H1 (cell line): ENCODE results near the gene PLAA. TPM values are rescaled to one million over a fixed set of nuclear protein-coding genes. Genes with fewer than 3 reads are reported as not detected.
A peak's percentile ranks its signal among the peaks of the same experiment; 100 is the strongest.

Experiments
- ASH2L ChIP-seq: fragments of 200-600, 300-600 bp; sonication (generic); IDR thresholded peaks from one replicate; pipeline ENCODE4 v1.7.1; 2017; ENCODE audit warnings: low read length
- CBX5 ChIP-seq: fragments of 300-800, 300-1000 bp; sonication (generic); IDR thresholded peaks from 2 replicates; pipeline ENCODE4 v1.7.1; 2016; ENCODE audit warnings: antibody characterized with exemption, low read length, low read depth
- EGR1 ChIP-seq: IDR thresholded peaks from 2 replicates; pipeline ENCODE4 v1.6.1; 2011; ENCODE audit warnings: low read depth, low read length, borderline replicate concordance
- EP300 ChIP-seq, 2 experiments: IDR thresholded peaks; 1 replicate in 1 of 2; 2 replicates in 1 of 2; pipeline ENCODE4 v1.6.1; 2011 to 2012; ENCODE audit warnings: low read depth in 2 of 2, low read length in 2 of 2, mild to moderate bottlenecking in 2 of 2, borderline replicate concordance in 1 of 2, inconsistent platforms in 1 of 2, moderate library complexity in 1 of 2
- FOSL1 ChIP-seq: IDR thresholded peaks from 2 replicates; pipeline ENCODE4 v1.6.1; 2011; ENCODE audit warnings: mild to moderate bottlenecking, low read depth, low read length, moderate library complexity; ENCODE audit not compliant: insufficient read depth
- GABPA ChIP-seq: IDR thresholded peaks from 2 replicates; pipeline ENCODE4 v1.6.1; 2011; ENCODE audit warnings: mild to moderate bottlenecking, low read length, moderate library complexity, borderline replicate concordance; ENCODE audit not compliant: insufficient read depth
- HDAC2 ChIP-seq, 2 experiments: fragments of 300-600 bp in 1 of 2; sonication (generic) in 1 of 2; IDR thresholded peaks; 2 replicates each; pipeline ENCODE4 v1.6.1; 2011 to 2012; ENCODE audit warnings: low read depth in 2 of 2, low read length in 2 of 2, mild to moderate bottlenecking in 2 of 2, moderate library complexity in 2 of 2, borderline replicate concordance in 1 of 2, inconsistent platforms in 1 of 2
- HDAC6 ChIP-seq: IDR thresholded peaks from one replicate; pipeline ENCODE4 v1.7.1; 2012; ENCODE audit warnings: low read depth, mild to moderate bottlenecking, inconsistent platforms, low read length, moderate library complexity
- KDM1A ChIP-seq: fragments of 200-600, 300-600 bp; sonication (generic); IDR thresholded peaks from 2 replicates; pipeline ENCODE4 v1.7.1; 2016; ENCODE audit warnings: mild to moderate bottlenecking, low read length, borderline replicate concordance
- KDM5A ChIP-seq: fragments of 200-600 bp; IDR thresholded peaks from 2 replicates; pipeline ENCODE4 v1.7.1; 2012; ENCODE audit warnings: mild to moderate bottlenecking, low read length, inconsistent platforms, mixed read lengths
- MAFK ChIP-seq: IDR thresholded peaks from 2 replicates; pipeline ENCODE4 v1.6.1; 2012; ENCODE audit warnings: low read depth, mild to moderate bottlenecking, improper control_type of control experiment, low read length
- MAX ChIP-seq: IDR thresholded peaks from 2 replicates; pipeline ENCODE4 v1.6.1; 2012; ENCODE audit warnings: inconsistent platforms
- NRF1 ChIP-seq: IDR thresholded peaks from 2 replicates; pipeline ENCODE4 v1.6.1; 2011; ENCODE audit warnings: mild to moderate bottlenecking, low read depth, low read length, improper control_type of control experiment
- POLR2AphosphoS5 ChIP-seq: IDR thresholded peaks from 2 replicates; pipeline ENCODE4 v1.6.1; 2011; ENCODE audit warnings: low read depth, low read length
- POU5F1 ChIP-seq: IDR thresholded peaks from 2 replicates; pipeline ENCODE4 v1.6.1; 2011; ENCODE audit warnings: low read depth, mild to moderate bottlenecking, low read length, moderate library complexity
- RFX5 ChIP-seq: IDR thresholded peaks from 2 replicates; pipeline ENCODE4 v1.6.1; 2011; ENCODE audit warnings: low read depth, low read length, improper control_type of control experiment, borderline replicate concordance
- RNF2 ChIP-seq: fragments of 200-900, 300-1000 bp; sonication (generic); IDR thresholded peaks from 2 replicates; pipeline ENCODE4 v1.7.1; 2016; ENCODE audit warnings: borderline replicate concordance, low read depth, mild to moderate bottlenecking, antibody characterized with exemption, low read length; ENCODE audit not compliant: poor library complexity, severe bottlenecking; ENCODE audit errors: missing control alignments
- RXRA ChIP-seq: IDR thresholded peaks from 2 replicates; pipeline ENCODE4 v1.6.1; 2011; ENCODE audit warnings: low read depth, mild to moderate bottlenecking, low read length, moderate library complexity; ENCODE audit not compliant: insufficient read depth
- SIX5 ChIP-seq: IDR thresholded peaks from 2 replicates; pipeline ENCODE4 v1.6.1; 2011; ENCODE audit warnings: mild to moderate bottlenecking, low read depth, low read length
- TAF7 ChIP-seq: optimal IDR thresholded peaks from 2 replicates; pipeline ENCODE3; 2011; ENCODE audit warnings: low read depth, mild to moderate bottlenecking, inconsistent platforms, low read length, moderate library complexity, borderline replicate concordance
- USF2 ChIP-seq: IDR thresholded peaks from 2 replicates; pipeline ENCODE4 v1.6.1; 2011; ENCODE audit warnings: low read length, improper control_type of control experiment
- YY1 ChIP-seq: IDR thresholded peaks from 2 replicates; pipeline ENCODE4 v1.6.1; 2011; ENCODE audit warnings: low read depth, mild to moderate bottlenecking, low read length
- polyA plus RNA-seq, 7 experiments: library from polyadenylated mRNA; depleted of rRNA in 3 of 7; stranded (reverse) in 5 of 7; unstranded in 2 of 7; fragments of >200 nt in 5 of 7; fragments of 200-250 nt in 2 of 7; gene quantifications; 1 replicate in 5 of 7; 2 replicates in 1 of 7; 4 replicates in 1 of 7; pipeline versions ENCODE4 v1.2.1 to v1.2.3, GENCODE V29; 2011 to 2013; ENCODE audit warnings: missing spikeins in 2 of 7, mixed read lengths in 2 of 7
- total RNA-seq: library from RNA; stranded (reverse); fragmentation: NEBNext Ultra II Directional; extraction: Animal tissue kit (Norgen Biotek cat#: 25700); gene quantifications from 2 replicates; pipeline ENCODE4 v1.2.1, GENCODE V29; 2021

PLAA gene
- total and polyA plus RNA-seq, 2 of the 8 experiments (the other 6 are each of a cell fraction or from before 2014, with no cell fraction given), result 19.2 to 64.2 TPM

GRCh38 chr9:26892251-26893029 is 54.6 kb downstream of the PLAA start, which contains the start of gene CAAP1 (continued):
- TF ChIP-seq RFX5, result no peak
- TF ChIP-seq YY1, result peak; percentile 66; the same call in 1 of the 2 replicates
- peak; percentile 97 for TF ChIP-seq POLR2AphosphoS5
- TF ChIP-seq RNF2, result no peak
- TF ChIP-seq MAX, result peak; percentile 89
- no peak for TF ChIP-seq EP300 (IDR thresholded peaks at IDR 0.05; ENCODE audit: borderline replicate concordance in 1 of 2, low read depth in 2 of 2, low read length in 2 of 2)
- TF ChIP-seq GABPA, result peak; percentile 90
- no peak for TF ChIP-seq USF2
- no peak for TF ChIP-seq RXRA
- no peak for TF ChIP-seq NRF1
- TF ChIP-seq KDM1A, result no peak
- no peak for TF ChIP-seq FOSL1
- TF ChIP-seq CBX5, result no peak
- TF ChIP-seq KDM5A, result peak; percentile 79
- peak in 1 of 2 experiments; percentile 38; a peak in 1 of 4 replicates for TF ChIP-seq HDAC2 (IDR thresholded peaks at IDR 0.05; ENCODE audit: borderline replicate concordance in 1 of 2, low read depth in 2 of 2, low read length in 2 of 2)
- TF ChIP-seq MAFK, result no peak
- no peak for TF ChIP-seq POU5F1
- TF ChIP-seq ASH2L, result peak; percentile 100
- TF ChIP-seq SIX5, result no peak
- peak; percentile 87 for TF ChIP-seq TAF7
- TF ChIP-seq EGR1, result peak; percentile 98; the same call in 1 of the 2 replicates
- no peak for TF ChIP-seq HDAC6
